Activated CD4-positive, alpha-beta T cell treated with anti-CD3 and anti-CD28 coated beads, Interleukin-10, Interleukin-2, amounts not matched to agents 100 ng/mL and 50 ng/mL, durations not matched to agents 16 hours and 8 hours (primary cell): Measurements from ENCODE around the gene GRPEL1.
"Not testable (repeated sequence)": the region's sequence is repeated elsewhere in the genome, so short reads cannot be mapped to it uniquely, and the experiment has no call there.

Experiments
- DNase-seq: peaks from one replicate; pipeline ENCODE4 v3.0.0-alpha.2; 2020

Gene GRPEL1

GRCh38 chr4:7089213-7089986, 21.5 kb upstream of the GRPEL1 start:
- DNase-seq: no peak

DNA sequence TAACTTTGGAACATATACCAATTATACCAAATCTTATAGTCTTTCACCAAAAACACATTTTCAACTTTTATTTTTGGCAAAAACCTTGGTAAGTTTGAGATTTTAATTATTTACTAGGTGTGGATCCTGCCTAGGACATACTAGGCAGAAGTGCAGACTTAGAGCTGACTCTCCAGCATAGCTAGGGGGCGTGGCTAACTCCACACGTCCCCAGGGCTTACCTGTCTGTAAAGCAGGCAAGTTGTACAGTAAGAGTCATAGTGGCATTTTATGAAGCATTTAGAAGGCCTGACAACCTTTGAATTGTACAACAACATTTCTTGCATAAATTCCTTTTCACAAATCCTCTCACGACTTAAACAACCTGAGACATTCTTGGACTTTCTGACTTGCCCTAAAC, 19.2 kb upstream of the GRPEL1 start:
- DNase-seq: no peak

DNA sequence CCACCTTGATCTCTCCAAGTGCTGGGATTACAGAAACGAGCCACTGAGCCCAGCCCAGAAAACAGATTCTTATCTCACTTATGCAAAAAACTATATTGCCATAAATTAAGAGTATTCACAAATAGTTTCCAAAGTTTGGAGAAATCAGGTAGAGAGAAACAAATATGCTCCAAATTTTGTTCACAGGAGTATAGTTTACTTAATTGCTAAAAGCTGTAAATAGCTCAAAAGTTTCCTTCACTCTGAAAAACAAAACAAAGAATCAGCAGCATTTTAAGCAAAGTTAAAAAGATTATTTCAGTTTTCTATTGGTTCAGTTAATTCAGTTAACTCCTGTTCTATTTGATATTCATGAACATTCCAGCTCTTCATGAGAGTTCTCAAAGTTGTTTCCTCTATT, 18.5 kb upstream of the GRPEL1 start:
- no peak for DNase-seq

- not testable (repeated sequence) for DNase-seq
Observed at GRCh38 chr4:7084564-7084961, 16.7 kb upstream of the GRPEL1 start.

DNA sequence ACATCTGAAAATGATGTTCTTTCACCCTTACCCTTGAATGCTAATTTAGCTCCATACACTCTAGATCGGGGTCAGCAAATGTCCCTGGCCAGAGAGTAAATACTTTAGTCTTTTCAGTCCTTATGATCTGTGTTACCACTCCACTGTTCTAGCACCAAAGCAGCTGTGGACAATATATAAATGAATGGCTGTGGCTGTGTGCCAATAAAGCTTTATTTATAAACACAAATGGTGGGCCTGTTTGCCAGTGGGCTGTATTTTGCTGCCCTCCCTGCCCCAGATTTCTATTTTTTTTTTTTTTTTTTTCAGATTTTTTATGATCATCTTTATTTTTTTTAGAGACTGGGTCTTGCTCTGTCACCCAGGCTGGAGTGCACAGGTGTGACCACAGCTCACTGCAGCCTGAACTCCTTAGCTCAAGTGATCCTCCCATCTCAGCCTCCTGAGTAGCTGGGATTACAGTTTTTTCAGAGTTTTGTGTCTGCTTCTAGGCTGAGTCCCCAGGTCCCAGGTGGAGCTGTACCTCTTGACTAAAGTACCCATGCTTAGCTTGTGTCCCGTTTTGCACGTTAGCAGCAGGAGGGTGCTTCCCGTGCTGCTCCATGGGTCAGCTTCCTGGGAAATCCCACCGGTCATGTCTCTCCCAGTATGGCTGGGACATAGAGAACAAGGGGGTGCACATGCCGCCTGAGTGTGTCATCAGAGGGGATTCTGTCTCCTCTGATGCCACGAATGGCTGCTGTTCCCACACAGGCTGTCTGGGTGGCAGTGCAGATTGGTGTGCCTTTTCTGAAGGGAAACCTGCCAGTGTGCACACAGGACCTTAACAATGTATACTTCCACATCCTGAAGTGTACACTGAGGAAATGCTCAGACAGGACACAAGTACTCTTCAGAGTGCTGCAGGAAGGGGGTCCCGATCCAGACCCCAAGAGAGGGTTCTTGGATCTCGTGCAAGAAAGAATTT, 16.0 kb upstream of the GRPEL1 start:
- DNase-seq: no peak

DNA sequence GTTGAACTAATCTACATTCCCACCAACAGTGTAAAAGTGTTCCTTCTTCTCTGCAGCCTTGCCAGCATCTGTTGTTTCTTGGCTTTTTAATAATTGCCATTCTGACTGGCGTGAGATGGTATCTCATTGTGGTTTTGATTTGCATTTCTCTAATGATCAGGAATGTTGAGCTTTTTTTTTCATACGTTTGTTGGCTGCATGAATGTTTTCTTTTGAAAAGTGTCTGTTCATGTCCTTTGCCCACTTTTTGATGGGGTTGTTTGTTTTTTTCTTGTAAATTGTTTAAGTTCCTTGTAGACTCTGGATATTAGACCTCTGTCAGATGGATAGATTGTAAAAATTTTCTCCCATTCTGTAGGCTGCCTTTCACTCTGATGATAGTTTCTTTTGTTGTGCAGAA, 12.0 kb upstream of the GRPEL1 start:
- DNase-seq: not testable (repeated sequence)

- not testable (repeated sequence) for DNase-seq
Observed at GRCh38 chr4:7079483-7079882, 11.6 kb upstream of the GRPEL1 start.

- DNase-seq: no peak
Observed at GRCh38 chr4:7078025-7078424, 10.2 kb upstream of the GRPEL1 start.

GRCh38 chr4:7077371-7077770, 9.5 kb upstream of the GRPEL1 start:
- no peak for DNase-seq

DNA sequence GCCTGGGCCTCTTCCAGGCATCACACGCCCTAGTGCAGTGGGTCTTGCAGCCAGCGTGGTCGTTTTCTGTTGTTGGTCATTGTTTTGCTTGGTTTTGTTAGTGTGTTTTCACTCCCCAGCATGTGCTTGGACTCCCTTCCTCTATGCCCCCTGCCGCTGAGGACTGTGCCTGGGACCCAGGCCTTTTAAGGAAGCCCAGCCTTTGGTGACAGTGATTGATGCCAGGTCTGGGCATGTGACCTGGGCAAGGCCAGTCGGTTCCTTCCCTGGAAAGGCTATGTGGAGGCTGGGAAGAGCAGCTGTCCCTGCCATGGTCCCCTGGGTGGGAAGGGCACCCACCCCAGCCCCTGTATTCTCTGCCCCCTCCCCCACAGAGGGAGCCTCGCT, 8.8 kb upstream of the GRPEL1 start:
- no peak for DNase-seq

GRCh38 chr4:7075962-7076695, 8.3 kb upstream of the GRPEL1 start:
- no peak for DNase-seq

- no peak for DNase-seq
Observed at GRCh38 chr4:7074426-7074825, 6.6 kb upstream of the GRPEL1 start.

- DNase-seq: peak; percentile 65
Observed at GRCh38 chr4:7073526-7074390, 5.9 kb upstream of the GRPEL1 start.

- DNase-seq: no peak
Observed at GRCh38 chr4:7073059-7073458, 5.2 kb upstream of the GRPEL1 start.

DNA sequence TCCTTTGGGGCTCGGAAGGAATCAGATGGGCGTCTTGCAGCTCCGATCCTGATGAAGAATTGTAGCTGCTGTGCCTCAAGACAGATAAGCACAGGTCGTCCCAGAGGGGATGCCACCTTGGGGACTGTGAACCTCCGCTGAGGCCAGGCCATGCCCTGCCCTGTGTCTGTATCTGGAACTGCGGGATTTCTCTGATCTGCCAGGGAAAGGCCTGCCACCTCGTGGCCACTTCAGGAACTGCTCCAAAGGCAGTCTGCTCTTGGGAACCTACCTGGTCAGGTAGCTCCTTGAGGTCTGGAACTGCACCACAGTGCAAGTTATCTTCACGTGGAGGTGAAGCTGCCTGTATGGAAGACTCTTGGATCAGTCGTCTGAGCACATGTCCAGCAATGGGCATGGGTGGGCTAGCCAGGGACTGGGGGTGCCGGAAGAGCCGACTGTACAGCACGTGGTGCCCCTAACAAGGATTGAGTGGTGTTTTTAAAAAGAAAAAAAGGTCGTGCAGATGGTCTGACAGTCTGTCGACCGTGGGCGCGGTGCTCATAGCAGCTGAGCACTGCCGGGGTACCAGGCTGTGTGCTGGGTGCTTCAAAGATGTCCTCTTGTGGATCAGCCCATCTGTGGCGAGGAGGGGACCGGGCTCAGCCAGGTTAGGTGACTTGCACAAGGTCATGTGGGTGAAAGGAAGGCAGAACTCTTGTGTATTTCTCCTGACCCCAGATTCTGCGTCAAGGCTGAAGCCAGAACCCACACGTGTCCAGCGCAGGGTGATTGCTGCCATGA, 3.1 kb upstream of the GRPEL1 start:
- peak; percentile 90 for DNase-seq

DNA sequence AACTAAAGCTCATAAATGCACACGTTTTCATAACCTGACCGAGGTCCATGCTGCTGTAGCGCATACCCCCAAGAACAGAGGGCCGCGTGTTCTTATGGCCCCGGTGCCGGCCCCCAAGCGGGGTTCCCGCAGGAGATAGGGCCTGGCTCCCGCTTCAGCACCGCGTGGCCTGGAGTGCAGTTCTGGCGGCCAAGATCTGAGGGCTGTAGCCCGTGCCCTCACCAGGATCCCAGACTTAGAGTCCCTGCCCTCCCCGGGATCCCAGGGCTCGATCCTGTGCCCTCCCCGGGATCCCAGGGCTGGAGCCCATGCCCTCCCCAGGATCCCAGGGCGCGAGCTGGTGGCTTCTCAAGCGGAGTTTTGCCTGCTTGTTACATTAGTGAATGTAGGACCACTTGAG, 1.0 kb upstream of the GRPEL1 start:
- no peak for DNase-seq

- no peak for DNase-seq
Observed at GRCh38 chr4:7068279-7068842, 497 bp upstream of the GRPEL1 start.

DNA sequence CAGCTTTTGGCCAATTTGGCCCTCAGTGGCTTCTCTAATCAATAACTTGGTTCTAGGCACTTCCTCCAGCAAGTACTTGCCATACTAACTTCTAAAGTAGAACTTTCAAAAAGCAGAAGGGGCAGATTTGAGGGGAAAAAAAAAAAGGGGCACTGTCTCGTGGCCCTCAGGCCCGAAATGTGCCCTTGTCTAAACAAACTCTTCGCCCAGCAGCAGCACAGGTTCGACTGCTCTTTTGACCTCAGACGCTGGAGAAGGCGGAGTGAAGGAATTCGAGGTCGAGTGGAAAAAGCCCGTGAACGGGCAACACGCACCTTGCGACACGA, 775 bp downstream of the GRPEL1 start:
- DNase-seq: no peak

- no peak for DNase-seq
Observed at GRCh38 chr4:7066493-7066892, 1.4 kb downstream of the GRPEL1 start.

DNA sequence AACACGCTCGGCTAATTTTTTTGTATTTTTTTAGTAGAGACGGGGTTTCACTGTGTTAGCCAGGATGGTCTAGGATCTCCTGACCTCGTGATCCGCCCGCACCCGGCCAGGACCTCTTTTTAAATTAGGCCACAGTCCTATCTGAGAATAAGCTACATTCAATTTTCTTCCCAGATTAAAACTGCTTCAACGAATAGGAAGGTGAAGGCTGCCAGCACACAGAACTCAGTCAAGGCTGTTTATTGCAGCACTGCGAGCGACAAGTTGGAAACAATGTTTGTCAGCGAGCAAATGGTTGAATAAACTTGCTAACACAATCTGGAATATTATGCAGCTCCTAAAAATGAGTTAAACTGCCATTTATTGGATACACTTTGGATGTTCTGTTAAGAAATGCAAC, 1.9 kb downstream of the GRPEL1 start:
- DNase-seq: no peak

DNA sequence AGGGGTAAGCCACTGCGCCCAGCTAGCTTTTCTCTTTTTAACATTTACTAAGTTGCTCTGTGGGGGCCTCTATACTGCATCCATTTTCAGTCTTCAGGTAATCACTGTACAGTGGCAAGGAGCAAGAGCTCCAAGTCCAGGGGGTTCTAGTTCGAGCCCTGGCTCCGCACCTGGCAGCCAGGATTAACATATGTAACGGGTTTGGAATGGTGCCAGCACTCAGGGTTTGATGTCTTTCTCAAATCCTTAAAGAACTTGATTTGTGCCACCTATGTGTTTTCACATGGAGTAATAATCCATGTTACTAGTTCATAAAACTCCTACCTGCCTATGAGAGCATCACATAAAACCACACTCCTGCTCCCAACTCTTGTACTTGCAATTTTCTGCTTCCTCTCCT, 4.5 kb downstream of the GRPEL1 start:
- DNase-seq: no peak
